ENCODE data around the gene ARL8B. TPM values are rescaled to one million over a fixed set of nuclear protein-coding genes. Genes with fewer than 3 reads are reported as not detected.
"Not testable (repeated sequence)": the region's sequence is repeated elsewhere in the genome, so short reads cannot be mapped to it uniquely, and the experiment has no call there.

ARL8B gene
- polyA plus RNA-seq, 4 donors: 25.0 to 70.4 (median 31.6) TPM

DNA sequence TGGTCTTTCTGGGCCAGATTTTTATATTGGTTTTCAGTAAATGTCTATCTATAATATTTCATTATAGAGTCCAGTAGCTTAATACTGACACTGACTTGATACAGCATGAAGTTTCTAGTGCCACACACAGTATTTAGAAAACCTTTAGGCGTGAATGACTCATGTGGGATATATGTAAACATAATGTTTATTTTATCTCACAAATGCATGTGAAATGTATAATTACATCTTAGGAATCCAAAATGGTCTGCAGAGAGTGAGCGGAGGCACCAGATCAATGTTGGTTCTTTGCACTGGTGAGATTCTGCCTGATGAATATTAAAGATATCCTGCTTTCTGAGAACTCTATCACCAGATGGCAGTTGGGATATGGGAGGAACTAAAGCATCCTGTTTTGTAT, 56.9 kb downstream of the ARL8B start:
- not testable (repeated sequence) for H3K4me1 ChIP-seq (ENCODE audit: control insufficient read depth in 3 of 3, insufficient read depth in 2 of 3, low read depth in 1 of 3, low read length in 2 of 3); FAIRE-seq; H3K27me3 ChIP-seq (ENCODE audit: control insufficient read depth in 3 of 3, insufficient read depth in 3 of 3, low read length in 3 of 3); H3K9me3 ChIP-seq (ENCODE audit: control insufficient read depth in 2 of 2, insufficient read depth in 1 of 2, low read depth in 1 of 2, low read length in 1 of 2); H3K4me3 ChIP-seq (ENCODE audit: low read depth in 1 of 3, low read length in 3 of 3); H3K27ac ChIP-seq (ENCODE audit: low read depth in 1 of 3, low read length in 2 of 3); DNase-seq
- WGBS, 3 donors: 97% methylated on average over 2 of the region's 2 CpGs
- peaks cover 9 to 15% (median 10%) of the 10 kb centered on the region in 3 donors for H3K36me3 ChIP-seq (ENCODE audit: control insufficient read depth in 3 of 3, insufficient read depth in 2 of 3, low read depth in 1 of 3, low read length in 3 of 3)

- no peaks in the 10 kb centered on the region for H3K9me3 ChIP-seq (ENCODE audit: control insufficient read depth in 2 of 2, insufficient read depth in 1 of 2, low read depth in 1 of 2, low read length in 1 of 2)
- peaks cover 5 to 7% (median 6%) of the 10 kb centered on the region in 3 donors for H3K36me3 ChIP-seq (ENCODE audit: control insufficient read depth in 3 of 3, insufficient read depth in 2 of 3, low read depth in 1 of 3, low read length in 3 of 3)
- no peak overlapping the region for H3K4me3 ChIP-seq (ENCODE audit: low read depth in 1 of 3, low read length in 3 of 3)
- H3K4me1 ChIP-seq (ENCODE audit: control insufficient read depth in 3 of 3, insufficient read depth in 2 of 3, low read depth in 1 of 3, low read length in 2 of 3): peaks cover 0 to 3% (median 0%) of the 10 kb centered on the region in 3 donors
- H3K27me3 ChIP-seq (ENCODE audit: control insufficient read depth in 3 of 3, insufficient read depth in 3 of 3, low read length in 3 of 3): no peaks in the 10 kb centered on the region
- 74 to 98% (median 78%) methylated on average over 2 of the region's 2 CpGs for WGBS, 3 donors
- FAIRE-seq (no peak), DNase-seq (no peak)
- H3K27ac ChIP-seq (ENCODE audit: low read depth in 1 of 3, low read length in 2 of 3): peak overlapping the region in 1 of 3 donors; percentile 63
Observed at GRCh38 chr3:5181469-5182141, 59.5 kb downstream of the ARL8B start.

- WGBS, 3 donors: 93 to 96% (median 95%) methylated on average over 12 of the region's 12 CpGs
- H3K4me3 ChIP-seq (ENCODE audit: low read depth in 1 of 3, low read length in 3 of 3); DNase-seq; FAIRE-seq; H3K27ac ChIP-seq (ENCODE audit: low read depth in 1 of 3, low read length in 2 of 3); H3K36me3 ChIP-seq (ENCODE audit: control insufficient read depth in 3 of 3, insufficient read depth in 2 of 3, low read depth in 1 of 3, low read length in 3 of 3); H3K27me3 ChIP-seq (ENCODE audit: control insufficient read depth in 3 of 3, insufficient read depth in 3 of 3, low read length in 3 of 3); H3K4me1 ChIP-seq (ENCODE audit: control insufficient read depth in 3 of 3, insufficient read depth in 2 of 3, low read depth in 1 of 3, low read length in 2 of 3); H3K9me3 ChIP-seq (ENCODE audit: control insufficient read depth in 2 of 2, insufficient read depth in 1 of 2, low read depth in 1 of 2, low read length in 1 of 2): not testable (repeated sequence)
Observed at GRCh38 chr3:5183714-5184113, 61.6 kb downstream of the ARL8B start.

DNA sequence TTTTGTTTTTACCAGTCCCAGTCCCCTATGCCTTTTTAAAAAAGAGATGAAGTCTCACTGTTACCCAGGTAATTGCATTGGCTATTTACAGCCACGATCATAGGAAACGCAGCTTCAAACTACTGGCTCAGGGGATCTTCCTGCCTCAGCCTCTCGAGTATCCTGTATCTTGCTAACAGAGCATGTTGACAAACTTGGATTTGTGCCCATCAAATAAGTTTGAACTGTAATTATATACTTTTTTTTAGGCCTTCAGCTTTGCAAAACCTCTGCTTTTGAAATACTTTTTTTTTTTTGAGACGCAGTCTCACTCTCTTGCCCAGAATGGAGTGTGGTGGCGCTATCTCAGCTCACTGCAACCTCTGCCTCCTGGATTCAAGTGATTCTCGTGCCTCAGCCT, 62.4 kb downstream of the ARL8B start:
- DNase-seq (no peak), FAIRE-seq (no peak)
- Histone ChIP-seq H3K36me3 (ENCODE audit: control insufficient read depth in 3 of 3, insufficient read depth in 2 of 3, low read depth in 1 of 3, low read length in 3 of 3) (peaks cover 0 to 4% (median 4%) of the 10 kb centered on the region in 3 donors), H3K9me3 (ENCODE audit: control insufficient read depth in 2 of 2, insufficient read depth in 1 of 2, low read depth in 1 of 2, low read length in 1 of 2) (no peaks in the 10 kb centered on the region), H3K4me3 (ENCODE audit: low read depth in 1 of 3, low read length in 3 of 3) (no peak overlapping the region), H3K27me3 (ENCODE audit: control insufficient read depth in 3 of 3, insufficient read depth in 3 of 3, low read length in 3 of 3) (no peaks in the 10 kb centered on the region), H3K4me1 (ENCODE audit: control insufficient read depth in 3 of 3, insufficient read depth in 2 of 3, low read depth in 1 of 3, low read length in 2 of 3) (peaks cover 0 to 5% (median 3%) of the 10 kb centered on the region in 3 donors), H3K27ac (ENCODE audit: low read depth in 1 of 3, low read length in 2 of 3) (no peak overlapping the region)
- WGBS, 3 donors: 73 to 83% (median 82%) methylated on average over 6 of the region's 6 CpGs

- FAIRE-seq: no peak
Observed at GRCh38 chr3:5185093-5185673, 63.1 kb downstream of the ARL8B start.

GRCh38 chr3:5186089-5186857, 64.2 kb downstream of the ARL8B start:
- FAIRE-seq: no peak

More at GRCh38 chr3:5185093-5185673, 63.1 kb downstream of the ARL8B start:
- Histone ChIP-seq H3K4me3 (ENCODE audit: low read depth in 1 of 3, low read length in 3 of 3) (no peak overlapping the region), H3K4me1 (ENCODE audit: control insufficient read depth in 3 of 3, insufficient read depth in 2 of 3, low read depth in 1 of 3, low read length in 2 of 3) (peaks cover 0 to 5% (median 3%) of the 10 kb centered on the region in 3 donors), H3K9me3 (ENCODE audit: control insufficient read depth in 2 of 2, insufficient read depth in 1 of 2, low read depth in 1 of 2, low read length in 1 of 2) (no peaks in the 10 kb centered on the region), H3K27ac (ENCODE audit: low read depth in 1 of 3, low read length in 2 of 3) (peak overlapping the region in 1 of 3 donors; percentile 79), H3K27me3 (ENCODE audit: control insufficient read depth in 3 of 3, insufficient read depth in 3 of 3, low read length in 3 of 3) (no peaks in the 10 kb centered on the region), H3K36me3 (ENCODE audit: control insufficient read depth in 3 of 3, insufficient read depth in 2 of 3, low read depth in 1 of 3, low read length in 3 of 3) (peaks cover 0 to 4% (median 4%) of the 10 kb centered on the region in 3 donors)
- no peak for DNase-seq
- WGBS, 3 donors: 50 to 58% (median 55%) methylated on average over 5 of the region's 5 CpGs

GRCh38 chr3:5186858-5187155, 64.7 kb downstream of the ARL8B start:
- H3K9me3 ChIP-seq (ENCODE audit: control insufficient read depth in 2 of 2, insufficient read depth in 1 of 2, low read depth in 1 of 2, low read length in 1 of 2): no peaks in the 10 kb centered on the region
- peaks cover 0 to 5% (median 3%) of the 10 kb centered on the region in 3 donors for H3K4me1 ChIP-seq (ENCODE audit: control insufficient read depth in 3 of 3, insufficient read depth in 2 of 3, low read depth in 1 of 3, low read length in 2 of 3)
- 3 to 6% (median 5%) methylated on average over 8 of the region's 8 CpGs for WGBS, 3 donors
- H3K27me3 ChIP-seq (ENCODE audit: control insufficient read depth in 3 of 3, insufficient read depth in 3 of 3, low read length in 3 of 3): no peaks in the 10 kb centered on the region
- FAIRE-seq (no peak), DNase-seq (peak in 1 of 2 donors; percentile 55)
- H3K36me3 ChIP-seq (ENCODE audit: control insufficient read depth in 3 of 3, insufficient read depth in 2 of 3, low read depth in 1 of 3, low read length in 3 of 3): peaks cover 0 to 4% (median 0%) of the 10 kb centered on the region in 3 donors
- H3K27ac ChIP-seq (ENCODE audit: low read depth in 1 of 3, low read length in 2 of 3): peak overlapping the region in 2 of 3 donors; percentile 21 to 87
- H3K4me3 ChIP-seq (ENCODE audit: low read depth in 1 of 3, low read length in 3 of 3): peak overlapping the region in 2 of 3 donors; percentile 59 to 97

More at GRCh38 chr3:5186089-5186857, 64.2 kb downstream of the ARL8B start:
- H3K4me3 ChIP-seq (ENCODE audit: low read depth in 1 of 3, low read length in 3 of 3): peak overlapping the region in 2 of 3 donors; percentile 59 to 97
- peak in 1 of 2 donors; percentile 13 for DNase-seq
- no peaks in the 10 kb centered on the region for H3K27me3 ChIP-seq (ENCODE audit: control insufficient read depth in 3 of 3, insufficient read depth in 3 of 3, low read length in 3 of 3)
- H3K27ac ChIP-seq (ENCODE audit: low read depth in 1 of 3, low read length in 2 of 3): peak overlapping the region in 1 of 3 donors; percentile 38
- peaks cover 0 to 4% (median 3%) of the 10 kb centered on the region in 3 donors for H3K36me3 ChIP-seq (ENCODE audit: control insufficient read depth in 3 of 3, insufficient read depth in 2 of 3, low read depth in 1 of 3, low read length in 3 of 3)
- whole genome bisulfite sequencing, 3 donors: 55 to 65% (median 60%) methylated on average over 6 of the region's 6 CpGs
- no peaks in the 10 kb centered on the region for H3K9me3 ChIP-seq (ENCODE audit: control insufficient read depth in 2 of 2, insufficient read depth in 1 of 2, low read depth in 1 of 2, low read length in 1 of 2)
- H3K4me1 ChIP-seq (ENCODE audit: control insufficient read depth in 3 of 3, insufficient read depth in 2 of 3, low read depth in 1 of 3, low read length in 2 of 3): peaks cover 0 to 5% (median 3%) of the 10 kb centered on the region in 3 donors

GRCh38 chr3:5187156-5187919, 65.2 kb downstream of the ARL8B start, which contains the start of gene EDEM1:
EDEM1 (plus strand) TSS chr3:5187707; CDS start chr3:5187806, 99 bp downstream.
- peak within 1 kb of the TSS; percentile 91 to 99 (median 97) for H3K4me3 ChIP-seq (ENCODE audit: low read depth in 1 of 3, low read length in 3 of 3)
- no peaks in the 10 kb centered on the region for H3K9me3 ChIP-seq (ENCODE audit: control insufficient read depth in 2 of 2, insufficient read depth in 1 of 2, low read depth in 1 of 2, low read length in 1 of 2)
- peak; percentile 96 for DNase-seq
- peaks cover 0 to 4% (median 0%) of the 10 kb centered on the region in 3 donors for H3K36me3 ChIP-seq (ENCODE audit: control insufficient read depth in 3 of 3, insufficient read depth in 2 of 3, low read depth in 1 of 3, low read length in 3 of 3)
- no peaks in the 10 kb centered on the region for H3K27me3 ChIP-seq (ENCODE audit: control insufficient read depth in 3 of 3, insufficient read depth in 3 of 3, low read length in 3 of 3)
- peaks cover 0 to 5% (median 3%) of the 10 kb centered on the region in 3 donors for H3K4me1 ChIP-seq (ENCODE audit: control insufficient read depth in 3 of 3, insufficient read depth in 2 of 3, low read depth in 1 of 3, low read length in 2 of 3)
- 0 to 1% (median 0%) methylated on average over 53 to 78 of the region's 78 CpGs for WGBS, 3 donors
- H3K27ac ChIP-seq (ENCODE audit: low read depth in 1 of 3, low read length in 2 of 3): peak within 1 kb of the TSS; percentile 90 to 98 (median 97)
- FAIRE-seq: no peak

Data from small intestine (tissue), 7 donors.